NK-92 (cell line): ENCODE data around the gene PTRHD1.
"Not testable (repeated sequence)": the region's sequence is repeated elsewhere in the genome, so short reads cannot be mapped to it uniquely, and the experiment has no call there.

Experiments used
- DNase-seq: peaks from one replicate; lab custom pipeline; 2025; ENCODE audit not compliant: unreplicated experiment; lab: John Stamatoyannopoulos, UW

The PTRHD1 gene

DNA sequence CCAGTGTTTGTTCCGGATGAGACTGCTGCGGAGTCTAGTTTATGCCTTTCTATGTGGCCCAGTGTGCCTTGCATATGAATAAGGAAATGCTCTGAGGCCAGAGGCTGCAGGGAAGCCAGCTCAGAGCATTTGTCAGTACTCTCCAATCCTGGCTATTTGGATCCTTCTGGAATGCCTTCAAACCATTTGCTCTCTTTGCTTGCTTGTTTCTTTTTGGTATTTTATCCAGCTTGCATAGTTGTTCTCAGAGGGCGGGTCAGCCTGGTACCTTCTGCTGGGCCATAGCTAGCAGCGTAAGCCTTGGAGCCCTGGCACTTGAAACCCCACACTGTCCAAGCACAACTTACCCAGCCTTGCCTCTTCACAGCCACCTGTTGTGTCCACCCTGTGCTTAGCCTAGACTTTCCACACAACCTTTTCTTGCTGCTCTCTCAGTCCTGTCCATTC is 20.5 kb upstream of the PTRHD1 start:
- no peak for DNase-seq

DNA sequence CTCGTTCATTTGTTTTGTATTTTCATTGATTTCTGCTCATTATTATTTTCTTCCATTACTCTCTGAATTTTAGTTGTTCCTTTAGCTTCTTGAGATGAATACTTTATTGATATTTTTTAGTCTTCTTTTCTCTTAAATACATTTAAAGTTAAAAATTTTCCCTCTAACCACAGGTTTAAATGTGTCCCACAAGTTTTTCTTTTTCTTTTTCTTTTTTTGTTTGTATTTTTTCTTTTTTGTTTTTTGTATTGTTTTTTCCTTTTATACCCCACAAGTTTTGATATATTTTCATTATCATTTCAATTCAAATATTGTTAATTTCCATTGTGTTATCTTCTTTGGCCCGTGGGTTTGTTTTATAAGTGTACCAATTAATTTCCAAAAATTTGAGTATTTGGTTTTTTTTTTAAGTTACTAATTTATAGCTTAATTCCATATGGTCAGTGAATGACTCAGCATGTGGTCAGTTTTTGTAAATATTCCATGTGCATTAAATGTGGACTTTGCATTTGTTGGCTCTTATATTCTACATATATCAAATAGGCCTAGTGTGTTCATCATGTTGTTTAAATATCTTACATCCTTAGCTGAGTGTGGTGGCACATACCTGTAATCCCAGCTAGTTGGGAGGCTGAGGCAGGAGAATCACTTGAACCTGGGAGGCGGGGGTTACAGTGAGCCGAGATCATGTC is 16.3 kb upstream of the PTRHD1 start:
- DNase-seq = no peak

DNA sequence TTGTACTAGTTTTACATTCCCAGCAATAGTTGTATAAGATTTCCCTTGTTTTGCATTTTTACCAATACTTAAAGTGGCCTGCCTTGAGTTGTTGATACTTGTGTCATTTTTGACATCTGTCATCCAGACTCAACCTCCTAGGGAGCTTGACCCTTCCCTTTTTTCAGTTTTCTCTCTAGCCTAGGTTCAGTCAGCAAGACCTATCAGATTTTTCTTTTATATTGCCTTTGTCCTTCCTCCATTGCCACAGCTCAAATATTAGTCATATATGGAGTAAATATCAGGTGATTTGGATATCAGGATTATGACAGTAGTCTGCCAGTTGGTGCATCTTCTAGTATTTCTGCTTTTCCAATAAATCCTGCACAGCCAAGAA is 13.5 kb upstream of the PTRHD1 start:
- DNase-seq = no peak

DNA sequence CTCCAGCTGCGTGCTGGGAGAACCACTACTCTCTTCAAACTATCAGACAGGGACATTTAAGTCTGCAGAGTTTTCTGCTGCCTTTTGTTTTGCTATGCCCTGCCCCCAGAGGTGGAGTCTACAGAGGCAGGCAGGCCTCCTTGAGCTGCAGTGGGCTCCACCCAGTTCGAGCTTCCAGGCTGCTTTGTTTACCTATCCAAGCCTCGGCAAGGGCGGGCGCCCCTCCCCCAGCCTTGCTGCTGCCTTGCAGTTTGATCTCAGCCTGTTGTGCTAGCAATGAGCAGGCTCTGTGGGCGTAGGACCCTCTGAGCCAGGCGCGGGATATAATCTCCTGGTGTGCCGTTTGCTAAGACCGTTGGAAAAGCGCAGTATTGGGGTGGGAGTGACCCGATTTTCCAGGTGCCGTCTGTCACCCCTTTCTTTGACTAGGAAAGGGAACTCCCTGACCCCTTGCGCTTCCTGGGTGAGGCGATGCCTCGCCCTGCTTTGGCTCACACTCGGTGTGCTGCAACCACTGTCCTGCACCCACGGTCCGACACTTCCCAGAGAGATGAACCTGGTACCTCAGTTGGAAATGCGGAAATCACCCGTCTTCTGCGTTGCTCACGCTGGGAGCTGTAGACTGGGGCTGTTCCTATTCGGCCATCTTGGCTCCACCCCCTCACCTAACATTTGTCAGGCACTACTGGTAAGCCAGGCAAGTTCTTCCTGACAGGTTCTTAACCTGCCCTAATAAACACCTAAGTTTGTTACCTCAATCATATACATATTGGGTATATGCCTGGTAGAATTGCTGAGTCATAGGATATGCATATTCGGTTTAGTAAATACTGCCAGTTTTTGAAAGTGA is 12.8 kb upstream of the PTRHD1 start:
- DNase-seq = not testable (repeated sequence)

DNA sequence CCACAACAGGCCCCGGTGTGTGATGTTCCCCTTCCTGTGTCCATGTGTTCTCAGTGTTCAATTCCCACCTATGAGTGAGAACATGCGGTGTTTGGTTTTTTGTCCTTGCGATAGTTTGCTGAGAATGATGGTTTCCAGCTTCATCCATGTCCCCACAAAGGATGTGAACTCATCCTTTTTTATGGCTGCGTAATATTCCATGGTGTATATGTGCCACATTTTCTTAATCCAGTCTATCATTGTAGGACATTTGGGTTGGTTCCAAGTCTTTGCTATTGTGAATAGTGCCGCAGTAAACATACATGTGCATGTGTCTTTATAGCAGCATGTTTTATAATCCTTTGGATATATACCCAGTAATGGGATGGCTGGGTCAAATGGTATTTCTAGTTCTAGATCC is 7.3 kb upstream of the PTRHD1 start:
- DNase-seq = not testable (repeated sequence)

DNA sequence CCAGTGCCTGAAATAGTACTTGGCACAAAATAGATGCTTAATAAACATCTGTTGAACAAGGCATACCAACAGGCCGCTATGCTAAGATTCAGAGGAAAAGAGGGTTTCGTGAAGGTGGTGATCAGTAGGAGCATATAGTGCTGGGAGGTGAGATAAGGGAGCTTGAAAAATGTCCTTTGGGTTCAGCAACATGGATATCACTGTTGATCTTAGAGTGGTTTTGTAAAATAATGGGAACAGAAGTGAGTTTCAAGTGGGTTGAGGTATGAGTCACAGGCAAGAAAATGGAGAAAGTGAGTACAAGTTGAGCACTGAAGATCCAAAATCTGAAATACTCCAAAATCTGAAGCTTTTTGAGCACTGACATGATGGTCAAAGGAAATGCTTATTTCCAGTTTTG is 4.5 kb upstream of the PTRHD1 start:
- no peak for DNase-seq

DNA sequence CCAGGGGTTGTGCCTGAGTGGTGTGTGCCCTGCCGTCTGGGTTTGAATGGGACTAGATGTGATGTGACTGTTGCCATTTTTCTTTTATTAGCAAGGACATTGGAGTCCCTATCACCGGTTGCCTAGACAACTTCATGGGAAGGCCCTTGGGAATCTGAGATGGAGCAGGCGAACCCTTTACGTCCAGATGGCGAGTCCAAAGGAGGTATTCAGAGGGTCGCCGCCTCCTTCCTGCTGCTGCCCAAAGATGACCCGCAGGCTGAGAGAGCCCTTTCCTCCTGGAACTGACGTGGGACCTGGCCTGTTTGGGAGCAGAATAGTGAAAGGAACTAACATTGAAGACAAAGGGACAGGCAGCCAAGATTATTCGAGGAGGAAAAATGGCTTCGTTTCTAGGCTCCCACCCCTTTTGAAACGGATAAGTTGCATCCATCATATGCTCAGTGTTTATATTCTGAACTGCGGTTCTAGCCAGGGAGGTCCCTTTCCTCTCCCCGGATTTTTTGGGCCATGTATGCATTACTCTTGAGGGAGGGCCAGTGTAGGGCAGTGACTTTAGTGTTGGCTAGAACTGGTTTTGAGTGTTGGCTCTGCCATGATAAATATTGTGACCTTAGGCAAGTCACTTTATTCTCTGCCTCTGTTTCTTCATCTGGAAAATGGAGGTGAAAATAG is 707 bp upstream of the PTRHD1 start:
- no peak for DNase-seq

DNA sequence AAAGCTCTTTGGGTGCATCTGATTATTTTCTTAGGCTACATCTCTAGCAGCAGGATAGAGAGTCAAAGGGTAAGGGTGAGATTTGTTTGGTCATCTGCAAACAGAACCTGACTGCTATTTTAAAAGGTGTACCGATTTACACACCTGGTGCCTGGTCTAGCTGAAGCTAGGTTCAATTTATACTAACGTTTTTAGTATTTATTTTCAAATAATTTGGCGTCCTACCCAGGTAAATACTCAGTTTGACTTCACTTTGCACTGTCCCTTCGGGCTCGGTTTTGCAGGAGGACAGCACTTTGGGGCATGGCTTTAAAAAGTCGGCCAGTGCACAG is 683 bp downstream of the PTRHD1 start:
- DNase-seq = no peak

DNA sequence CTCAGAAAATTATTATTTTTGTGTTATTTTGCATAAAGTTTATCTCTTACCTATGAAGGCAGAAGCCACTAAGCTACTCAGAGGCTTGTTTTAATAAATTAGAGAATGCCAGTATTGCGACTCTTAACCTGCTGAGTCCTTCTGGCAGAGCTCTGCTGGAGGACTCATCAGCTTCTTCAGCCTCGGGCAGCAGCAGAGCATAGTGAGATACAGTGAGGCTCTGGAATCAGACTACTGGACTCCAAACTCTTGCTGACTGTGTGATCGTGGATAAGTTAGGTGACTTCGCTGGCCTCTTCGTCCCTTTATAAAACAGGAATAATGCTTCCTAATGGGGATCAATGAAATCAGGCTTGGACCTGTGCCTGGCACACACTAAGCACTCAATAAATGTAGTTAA is 1.7 kb downstream of the PTRHD1 start:
- DNase-seq = no peak

DNA sequence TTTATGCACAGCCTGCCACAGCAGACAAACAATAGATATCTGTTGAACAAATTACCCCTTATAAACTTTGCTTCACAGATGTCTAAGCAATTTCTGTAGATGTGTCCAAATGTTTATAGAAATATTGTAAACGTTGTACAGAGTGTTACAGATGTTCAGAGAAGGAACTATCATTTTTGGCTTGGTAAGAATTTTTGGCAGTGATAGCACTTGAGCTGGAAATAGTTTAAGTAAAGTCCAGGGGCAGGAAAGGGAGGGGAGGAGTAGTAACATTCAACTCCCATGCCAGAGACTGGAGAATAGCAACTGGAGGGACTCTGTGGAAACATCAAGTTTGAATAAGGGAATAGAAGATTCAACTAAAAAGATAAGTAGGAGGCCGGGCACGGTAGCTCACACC is 4.4 kb downstream of the PTRHD1 start:
- no peak for DNase-seq

DNA sequence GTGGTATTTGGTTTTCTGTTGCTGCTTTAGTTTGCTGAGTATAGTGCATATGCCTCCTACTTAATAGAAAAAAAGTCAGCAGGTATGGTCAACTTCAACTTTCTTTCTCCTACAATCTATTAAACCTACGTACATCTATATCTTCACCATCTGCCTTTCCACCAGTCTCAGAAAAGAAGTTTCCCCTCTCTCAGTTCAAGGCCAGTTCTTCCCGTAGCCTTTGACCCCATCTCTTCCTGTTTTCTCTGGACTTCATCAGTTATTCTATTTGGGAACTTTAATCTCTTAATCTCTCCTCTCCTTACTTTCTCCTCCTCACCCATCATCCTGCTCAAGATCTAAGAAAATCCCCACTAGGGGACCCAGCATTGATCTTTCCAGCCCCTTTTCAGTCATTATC is 5.7 kb downstream of the PTRHD1 start:
- DNase-seq = no peak

DNA sequence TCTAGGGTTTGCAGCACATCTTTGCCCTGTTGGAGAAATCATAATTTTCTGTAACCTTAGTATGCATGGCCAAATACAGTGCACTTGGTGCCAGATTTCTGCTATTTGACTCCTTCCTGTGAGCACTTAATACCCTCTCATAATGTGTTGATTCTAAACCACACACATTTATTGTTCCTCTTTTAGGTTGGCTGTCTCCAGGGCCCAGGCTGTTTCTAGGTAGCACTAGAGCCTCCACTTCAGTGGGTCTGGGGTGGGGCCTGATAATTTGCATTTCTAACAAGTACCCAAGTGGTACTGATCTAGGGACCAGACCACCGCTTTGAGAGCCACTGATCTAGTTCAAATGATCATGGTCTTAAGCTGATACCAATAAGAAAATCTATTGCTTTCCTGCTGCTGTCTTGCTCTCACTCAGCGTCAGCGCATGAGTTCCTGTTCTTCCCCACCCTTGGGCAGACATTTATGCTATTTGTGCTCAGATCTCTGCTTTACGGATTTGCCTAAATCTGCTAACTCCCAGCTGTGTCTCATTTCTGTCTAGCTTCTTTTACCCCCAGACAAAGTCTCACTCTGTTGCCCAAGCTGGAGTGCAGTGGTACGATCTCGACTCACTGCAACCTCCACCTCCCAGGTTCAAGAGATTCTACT is 7.4 kb downstream of the PTRHD1 start:
- DNase-seq = no peak

DNA sequence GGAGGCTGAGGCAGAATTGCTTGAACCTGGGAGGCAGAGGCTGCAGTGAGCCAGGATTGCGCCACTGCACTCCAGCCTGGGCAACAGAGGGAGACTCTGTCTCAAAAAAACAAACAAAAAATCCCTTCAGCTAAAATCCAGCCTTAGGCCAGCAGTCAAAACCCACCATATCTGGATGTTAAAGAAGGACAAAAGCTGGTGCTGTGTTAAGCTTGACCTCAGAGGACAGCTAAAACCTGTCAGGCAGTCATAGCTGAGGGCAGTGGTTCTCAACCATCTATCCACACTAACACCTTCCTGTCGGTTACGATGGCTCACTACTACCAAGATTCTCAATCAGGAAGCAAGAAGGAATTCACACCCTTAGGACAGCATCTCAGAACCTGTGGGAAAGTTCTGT is 9.6 kb downstream of the PTRHD1 start:
- DNase-seq = no peak

DNA sequence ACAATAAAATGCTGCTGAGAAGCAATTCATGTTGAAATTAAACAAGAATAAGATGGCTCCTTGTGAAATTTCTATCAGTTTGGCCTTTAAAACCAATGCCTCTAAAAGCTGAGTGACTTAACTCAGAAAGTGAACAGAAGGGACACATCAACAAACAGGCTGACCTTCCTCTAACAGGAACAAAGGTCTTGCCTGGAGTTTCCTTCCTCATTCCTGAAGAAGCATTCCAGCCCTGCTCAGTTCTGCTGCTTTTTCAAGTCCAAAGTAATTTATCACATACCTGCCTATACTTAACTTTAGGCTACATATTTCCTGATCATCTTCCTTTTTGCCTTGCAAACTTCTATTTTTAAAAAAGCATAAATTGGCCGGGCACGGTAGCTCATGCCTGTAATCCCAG is 14.1 kb downstream of the PTRHD1 start:
- DNase-seq = no peak

DNA sequence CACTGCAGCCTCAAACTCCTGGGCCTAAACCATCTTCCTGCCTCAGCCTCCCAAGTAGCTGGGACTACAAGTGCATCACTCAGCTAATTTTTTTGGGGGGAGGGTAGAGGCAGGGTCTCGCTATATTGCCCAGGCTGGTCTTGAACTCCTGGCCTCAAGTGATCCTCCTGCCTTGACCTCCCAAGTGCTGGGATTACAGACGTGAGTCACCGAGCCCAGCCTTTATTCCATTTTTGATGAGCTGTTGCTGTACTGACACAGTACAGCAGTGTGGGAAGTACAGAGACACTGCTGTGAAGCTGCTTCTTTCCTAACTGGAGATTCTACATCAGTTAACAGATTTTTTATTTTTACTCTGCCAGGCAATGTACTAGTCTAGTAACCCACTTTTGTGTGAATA is 18.8 kb downstream of the PTRHD1 start:
- no peak for DNase-seq

DNA sequence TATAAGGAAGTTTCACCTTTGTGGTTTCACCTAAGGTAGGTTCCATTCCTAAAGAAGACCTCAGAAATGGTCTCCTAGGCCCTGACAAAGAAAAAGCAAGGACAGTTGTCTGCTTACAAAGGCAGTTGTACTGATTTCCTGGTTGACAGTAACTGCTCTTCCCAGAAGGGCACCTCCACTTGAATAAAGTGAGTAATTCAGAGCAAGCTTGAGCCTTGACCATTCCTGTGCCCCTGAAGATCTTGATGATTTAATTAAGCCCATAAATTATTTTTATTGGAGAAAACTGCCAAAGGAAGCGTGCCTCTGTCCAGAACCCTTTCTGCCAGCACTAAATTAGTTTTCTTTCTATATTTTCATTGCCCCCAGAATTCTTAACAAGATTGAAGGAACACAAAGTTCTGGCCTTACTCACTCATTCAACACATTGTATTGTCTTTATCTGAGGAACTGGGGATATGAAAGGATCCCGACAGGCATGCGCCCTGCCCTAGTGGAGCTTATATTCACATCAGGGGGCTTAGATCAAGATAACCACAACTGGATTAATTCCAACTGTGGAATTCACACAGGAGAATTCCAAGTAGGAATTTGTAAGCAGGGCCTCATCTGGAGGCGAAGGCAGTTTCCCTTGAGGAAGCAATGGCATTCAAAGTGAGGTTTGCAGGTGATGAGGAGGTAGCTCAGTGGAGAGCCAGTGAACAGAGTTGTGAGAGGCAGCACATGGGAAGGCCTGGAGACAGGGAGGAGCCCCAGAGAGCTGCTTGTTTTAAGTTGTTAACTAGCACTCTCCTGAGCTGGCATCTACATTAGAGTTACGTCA is 21.2 kb downstream of the PTRHD1 start:
- DNase-seq = no peak

DNA sequence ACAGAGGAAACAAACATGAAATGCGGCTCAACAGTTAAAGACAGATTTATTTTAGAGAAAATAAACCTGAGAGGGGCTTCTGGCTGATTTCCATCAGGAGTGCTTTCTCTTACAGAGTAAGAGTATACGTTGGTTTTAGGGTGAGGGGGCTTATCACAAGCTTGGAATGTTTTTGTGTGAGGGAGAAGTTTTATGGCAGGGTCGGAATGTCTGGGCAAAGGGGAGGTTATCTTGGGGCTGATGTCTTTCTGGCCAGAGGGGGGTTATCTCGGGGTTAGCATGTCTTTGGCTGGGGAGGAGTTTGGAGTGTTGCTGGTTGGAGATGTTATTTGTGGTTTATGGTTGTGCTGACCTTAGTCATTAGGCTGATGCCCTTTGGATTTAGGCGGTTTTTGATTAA is 22.1 kb downstream of the PTRHD1 start:
- no peak for DNase-seq

DNA sequence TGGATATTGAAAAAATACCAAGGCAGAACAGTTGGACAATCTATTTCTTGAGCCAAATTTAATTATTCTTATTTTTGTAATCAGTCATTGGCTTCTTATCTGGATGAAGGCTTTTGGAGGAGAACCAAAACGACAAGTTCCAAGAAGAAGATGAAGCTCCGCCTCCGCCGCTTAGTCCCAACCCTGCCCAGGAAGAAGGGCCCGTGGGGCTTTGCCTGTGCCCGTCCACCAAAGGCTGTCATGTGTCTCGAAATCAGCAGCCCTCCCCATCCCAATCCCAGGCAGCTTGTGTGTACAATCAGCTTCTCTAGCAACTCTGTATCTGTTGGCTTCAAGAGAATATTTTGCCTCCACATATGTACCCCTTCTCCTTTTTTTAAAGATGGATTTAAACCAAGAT is 24.6 kb downstream of the PTRHD1 start:
- DNase-seq = no peak

DNA sequence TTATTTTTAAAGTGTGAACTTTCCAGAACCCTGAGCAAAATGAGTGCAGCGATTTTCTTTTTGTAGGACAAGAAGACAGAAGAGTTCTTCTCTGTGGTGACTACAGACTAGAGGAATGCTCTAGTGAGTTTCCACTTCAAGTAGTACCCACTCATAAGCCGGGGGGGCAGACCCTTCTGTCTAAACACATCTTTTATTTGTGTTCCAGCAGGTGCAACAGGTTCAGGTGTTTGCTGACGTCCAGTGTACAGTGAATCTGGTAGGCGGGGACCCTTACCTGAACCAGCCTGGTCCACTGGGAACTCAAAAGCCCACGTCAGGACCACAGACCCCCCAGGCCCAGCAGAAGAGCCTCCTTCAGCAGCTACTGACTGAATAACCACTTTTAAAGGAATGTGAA is 25.2 kb downstream of the PTRHD1 start:
- DNase-seq = no peak

DNA sequence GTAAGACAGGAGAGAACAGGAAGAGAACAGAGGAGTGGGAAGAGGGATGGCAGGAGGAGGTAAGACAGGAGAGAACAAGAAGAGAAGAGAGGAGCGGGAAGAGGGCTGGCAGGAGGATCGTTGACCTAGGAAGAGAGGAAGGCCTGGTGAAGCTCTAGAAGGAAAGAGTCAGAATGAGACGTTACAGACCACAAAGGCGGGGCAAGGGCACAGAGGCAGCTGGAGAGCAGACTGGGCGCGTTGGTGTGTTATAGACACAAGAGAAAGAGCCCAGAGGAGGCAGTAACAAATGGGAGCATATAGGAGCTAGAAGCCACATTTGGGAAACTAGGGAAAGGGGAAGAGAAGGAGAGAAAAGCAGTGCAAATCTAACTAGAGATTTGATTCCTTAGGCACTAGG is 26.6 kb downstream of the PTRHD1 start:
- no peak for DNase-seq

DNA sequence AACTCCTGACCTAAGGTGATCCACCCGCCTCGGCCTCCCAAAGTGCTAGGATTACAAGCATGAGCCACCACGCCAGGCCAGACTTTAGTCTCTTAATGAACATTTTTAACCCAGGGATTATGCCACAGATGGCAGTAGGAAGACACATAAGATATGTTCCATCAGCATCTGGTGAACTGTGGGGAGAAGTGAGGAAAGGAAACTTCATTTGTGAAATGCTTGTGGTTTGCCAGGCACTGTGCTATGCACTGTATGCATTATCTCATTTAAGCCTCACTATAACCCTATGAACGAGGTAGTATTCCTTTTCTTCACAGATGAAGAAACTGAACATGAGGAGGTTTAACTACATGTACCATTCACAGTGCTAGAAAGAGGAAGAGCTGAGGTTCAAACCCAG is 29.3 kb downstream of the PTRHD1 start:
- DNase-seq = no peak
